ENCODE measurements around the gene PRSS36.

DNA sequence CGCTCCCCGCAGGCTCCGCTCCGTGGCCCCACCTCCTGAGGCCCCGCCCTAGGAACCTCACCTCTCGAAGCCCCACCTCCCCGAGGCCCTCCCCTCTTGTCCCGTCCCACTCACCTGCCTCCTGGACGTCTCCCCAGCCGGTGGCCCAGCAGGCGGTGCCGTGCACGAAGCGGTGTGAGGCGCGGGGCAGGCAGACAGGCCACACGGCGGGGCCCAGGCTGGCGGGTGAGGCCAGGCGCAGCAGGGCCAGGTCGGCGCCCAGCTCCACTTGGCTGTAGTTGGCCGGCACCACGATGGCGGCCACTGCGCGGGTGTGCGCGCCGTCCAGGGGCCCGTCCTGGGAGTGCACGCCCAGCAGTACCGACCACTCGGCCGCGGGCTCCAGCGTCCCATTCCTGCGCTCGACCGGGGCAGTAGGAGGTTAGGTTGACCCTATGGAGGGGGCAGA lies 1.6 kb downstream of the PRSS36 start:
- TF ChIP-seq POLR2A (IDR thresholded peaks at IDR 0.05; ENCODE audit: low read depth, low read length) (no peak), POLR2AphosphoS5 (IDR thresholded peaks at IDR 0.05; ENCODE audit: low read depth, low read length) (no peak), TAF1 (IDR thresholded peaks at IDR 0.05; ENCODE audit: low read depth, low read length) (no peak), POU2F2 (IDR thresholded peaks at IDR 0.05; ENCODE audit: low read depth, low read length) (no peak)

Data from GM12891 (cell line).